ENCODE results near the gene RIPPLY2. TPM values are rescaled to one million over a fixed set of nuclear protein-coding genes. Genes with fewer than 3 reads are reported as not detected.

Gene RIPPLY2
- polyA plus RNA-seq, 1 donor = not detected

DNA sequence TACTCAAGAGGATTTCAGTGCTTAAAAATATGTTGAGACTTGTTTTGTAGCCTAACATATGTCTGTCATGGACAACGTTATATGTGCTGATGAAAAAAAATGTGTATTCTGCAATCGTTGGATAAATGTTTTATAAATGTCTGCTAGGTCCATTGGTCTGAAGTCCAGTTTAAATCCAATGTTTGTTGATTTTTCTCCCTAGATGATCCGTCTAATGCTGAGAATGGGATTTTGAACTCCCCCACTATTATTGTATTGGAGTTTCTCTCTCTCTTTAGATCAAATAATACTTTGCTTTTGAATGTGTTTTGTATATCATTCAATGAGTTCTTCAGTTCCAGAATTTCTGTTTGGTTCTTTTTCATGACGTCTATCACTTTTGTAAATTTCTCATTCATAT, 51.2 kb downstream of the RIPPLY2 start:
- no peak for DNase-seq (ENCODE audit: low read depth)

DNA sequence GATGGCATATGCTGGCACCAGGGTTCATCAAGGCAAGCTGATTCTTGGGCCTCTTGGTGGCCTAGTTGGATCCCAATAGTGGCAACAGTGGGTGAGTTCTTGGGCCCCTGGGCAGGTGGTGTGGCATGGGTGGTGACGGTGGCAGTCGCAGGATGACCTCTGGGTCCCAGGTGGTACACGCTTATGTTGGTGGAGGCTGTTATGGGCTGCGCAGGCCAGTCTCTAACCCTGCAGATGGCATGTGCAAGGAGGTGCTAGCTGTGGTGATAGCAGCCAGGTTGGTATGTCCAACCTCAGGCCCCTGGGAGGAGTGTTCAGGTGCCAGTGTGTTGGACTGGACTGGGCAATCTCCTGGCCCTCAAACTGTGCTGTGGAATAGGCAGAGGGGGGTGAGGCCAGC, 52.5 kb downstream of the RIPPLY2 start:
- no peak for DNase-seq (ENCODE audit: low read depth)

Other genes starting within 250 kb of the RIPPLY2 start
- gene SNAP91, start 144.3 kb upstream of the RIPPLY2 start, polyA plus RNA-seq (ENCODE audit: insufficient read length) = 1.8 TPM
- gene CYB5R4, start 6.3 kb downstream of the RIPPLY2 start, polyA plus RNA-seq (ENCODE audit: insufficient read length) = 10.4 TPM
- 26.8 TPM for gene MRAP2, start 180.4 kb downstream of the RIPPLY2 start, polyA plus RNA-seq (ENCODE audit: insufficient read length)

Measured in forelimb muscle (tissue), 1 donor.